ENCODE measurements around the gene MTCL3.
A peak's percentile ranks its signal among the peaks of the same experiment; 100 is the strongest.

DNA sequence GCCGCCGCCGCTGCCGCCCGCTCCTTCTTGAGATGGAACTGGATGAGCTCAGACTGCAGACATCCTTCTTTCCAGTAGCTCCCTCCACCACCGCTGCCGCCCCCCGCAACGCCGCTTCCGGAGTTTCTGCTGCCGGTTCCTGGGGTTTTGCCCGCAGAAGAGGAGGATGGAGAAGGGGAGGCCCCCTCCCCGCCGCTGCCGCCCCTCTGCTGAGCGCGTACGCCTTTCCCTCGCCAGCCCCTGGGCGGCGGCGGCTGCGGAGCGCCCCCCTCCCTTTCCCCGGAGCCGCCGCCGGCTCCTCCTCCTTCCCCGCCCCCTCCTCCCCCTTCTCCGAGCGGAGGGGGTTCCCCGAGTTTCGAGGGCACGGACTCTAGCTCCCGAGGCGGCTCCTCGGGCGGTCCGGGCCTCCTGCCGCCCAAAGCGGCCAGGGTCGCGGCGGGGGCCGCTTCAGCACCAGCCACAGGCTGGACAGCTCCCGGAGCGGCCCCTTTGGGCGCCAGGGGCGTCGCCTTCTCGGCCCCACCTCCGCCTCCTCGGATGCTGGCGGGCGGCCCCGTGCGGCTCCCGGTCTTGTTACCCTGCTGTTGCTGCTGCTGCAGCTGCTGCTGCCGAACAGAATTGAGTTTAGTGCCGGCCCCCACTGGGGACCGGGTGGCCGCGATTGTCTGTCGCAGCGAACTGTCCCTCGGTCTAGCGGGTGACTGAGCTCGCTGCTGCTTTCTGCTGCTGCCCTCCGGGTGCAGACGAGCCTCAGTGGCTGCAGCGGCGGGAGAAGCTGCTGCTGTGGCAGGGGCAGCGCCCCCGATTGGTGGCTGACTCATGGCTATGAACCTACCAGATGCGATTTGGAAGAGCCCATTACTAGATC is 3.1 kb downstream of the MTCL3 start:
- TF ChIP-seq CREB1 (CRISPR knock-in tag; IDR thresholded peaks at IDR 0.05): no peak
- TF ChIP-seq TEAD4 (CRISPR knock-in tag; IDR thresholded peaks at IDR 0.05): no peak
- peak; percentile 67; the same call in 1 of the 2 replicates for TF ChIP-seq GABPB1 (CRISPR knock-in tag; IDR thresholded peaks at IDR 0.05)
- TF ChIP-seq NR3C1 (CRISPR knock-in tag; conservative IDR thresholded peaks at IDR 0.05; ENCODE audit: low read depth): no peak
- TF ChIP-seq MAX (CRISPR knock-in tag; IDR thresholded peaks at IDR 0.05): no peak
- no peak for TF ChIP-seq CTCF (IDR thresholded peaks at IDR 0.05)
- TF ChIP-seq, protein P1, sequence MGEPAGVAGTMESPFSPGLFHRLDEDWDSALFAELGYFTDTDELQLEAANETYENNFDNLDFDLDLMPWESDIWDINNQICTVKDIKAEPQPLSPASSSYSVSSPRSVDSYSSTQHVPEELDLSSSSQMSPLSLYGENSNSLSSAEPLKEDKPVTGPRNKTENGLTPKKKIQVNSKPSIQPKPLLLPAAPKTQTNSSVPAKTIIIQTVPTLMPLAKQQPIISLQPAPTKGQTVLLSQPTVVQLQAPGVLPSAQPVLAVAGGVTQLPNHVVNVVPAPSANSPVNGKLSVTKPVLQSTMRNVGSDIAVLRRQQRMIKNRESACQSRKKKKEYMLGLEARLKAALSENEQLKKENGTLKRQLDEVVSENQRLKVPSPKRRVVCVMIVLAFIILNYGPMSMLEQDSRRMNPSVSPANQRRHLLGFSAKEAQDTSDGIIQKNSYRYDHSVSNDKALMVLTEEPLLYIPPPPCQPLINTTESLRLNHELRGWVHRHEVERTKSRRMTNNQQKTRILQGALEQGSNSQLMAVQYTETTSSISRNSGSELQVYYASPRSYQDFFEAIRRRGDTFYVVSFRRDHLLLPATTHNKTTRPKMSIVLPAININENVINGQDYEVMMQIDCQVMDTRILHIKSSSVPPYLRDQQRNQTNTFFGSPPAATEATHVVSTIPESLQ (CRISPR knock-in tag; IDR thresholded peaks at IDR 0.05): no peak
- no peak for TF ChIP-seq ZNF512 (CRISPR knock-in tag; IDR thresholded peaks at IDR 0.05; ENCODE audit: borderline replicate concordance)
- TF ChIP-seq TP53 (CRISPR knock-in tag; IDR thresholded peaks at IDR 0.05): no peak
